Loucy (cell line): Measurements from ENCODE around the gene PPP2R5E.

ENCODE experiments used
- EZH2phosphoT487 ChIP-seq: fragments of 200-600 bp; IDR thresholded peaks from 2 replicates; pipeline ENCODE4 v1.6.1; 2018; ENCODE audit warnings: antibody characterized with exemption, mild to moderate bottlenecking, moderate library complexity, borderline replicate concordance
- TF ChIP-seq, protein P1 (sequence below): fragments of 200-600 bp; sonication (generic); conservative IDR thresholded peaks from 2 replicates; pipeline ENCODE4 v1.5.1; 2014; ENCODE audit warnings: mild to moderate bottlenecking, antibody characterized with exemption, low read length

DNA sequence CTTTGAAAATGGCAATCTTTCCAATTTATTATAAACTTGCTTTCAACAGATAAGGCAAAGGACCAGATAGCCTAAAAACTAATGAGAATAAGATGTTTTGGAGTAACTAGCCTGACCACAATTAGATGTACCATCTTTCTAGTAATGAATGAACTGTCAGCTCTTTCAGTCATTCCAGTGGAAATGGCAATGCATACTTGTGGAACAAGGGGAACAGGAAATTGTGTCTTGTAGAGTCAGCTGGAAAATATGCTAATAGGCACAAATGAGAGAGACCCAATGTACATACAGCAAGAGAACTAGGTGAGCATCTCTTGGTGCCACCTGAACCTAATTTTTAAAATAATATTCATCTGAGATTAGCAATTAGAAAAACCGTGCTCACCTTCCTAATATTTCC is 148.3 kb downstream of the PPP2R5E start:
- TF ChIP-seq, protein P1, sequence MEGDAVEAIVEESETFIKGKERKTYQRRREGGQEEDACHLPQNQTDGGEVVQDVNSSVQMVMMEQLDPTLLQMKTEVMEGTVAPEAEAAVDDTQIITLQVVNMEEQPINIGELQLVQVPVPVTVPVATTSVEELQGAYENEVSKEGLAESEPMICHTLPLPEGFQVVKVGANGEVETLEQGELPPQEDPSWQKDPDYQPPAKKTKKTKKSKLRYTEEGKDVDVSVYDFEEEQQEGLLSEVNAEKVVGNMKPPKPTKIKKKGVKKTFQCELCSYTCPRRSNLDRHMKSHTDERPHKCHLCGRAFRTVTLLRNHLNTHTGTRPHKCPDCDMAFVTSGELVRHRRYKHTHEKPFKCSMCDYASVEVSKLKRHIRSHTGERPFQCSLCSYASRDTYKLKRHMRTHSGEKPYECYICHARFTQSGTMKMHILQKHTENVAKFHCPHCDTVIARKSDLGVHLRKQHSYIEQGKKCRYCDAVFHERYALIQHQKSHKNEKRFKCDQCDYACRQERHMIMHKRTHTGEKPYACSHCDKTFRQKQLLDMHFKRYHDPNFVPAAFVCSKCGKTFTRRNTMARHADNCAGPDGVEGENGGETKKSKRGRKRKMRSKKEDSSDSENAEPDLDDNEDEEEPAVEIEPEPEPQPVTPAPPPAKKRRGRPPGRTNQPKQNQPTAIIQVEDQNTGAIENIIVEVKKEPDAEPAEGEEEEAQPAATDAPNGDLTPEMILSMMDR, result no peak
- TF ChIP-seq EZH2phosphoT487, result no peak
